Measurements from ENCODE around the gene TLR3.
"Not testable (repeated sequence)": the region's sequence is repeated elsewhere in the genome, so short reads cannot be mapped to it uniquely, and the experiment has no call there.

TLR3 gene

GRCh38 chr4:186050135-186050534 lies 18.8 kb upstream of the TLR3 start:
- DNase-seq: not testable (repeated sequence)

- DNase-seq: no peak
These were observed 17.9 kb upstream of the TLR3 start for GRCh38 chr4:186051096-186051495.

GRCh38 chr4:186058253-186058979 lies 10.5 kb upstream of the TLR3 start:
- no peak for DNase-seq

GRCh38 chr4:186058980-186059316 lies 10.0 kb upstream of the TLR3 start:
- no peak for DNase-seq

GRCh38 chr4:186061921-186062320 lies 7.0 kb upstream of the TLR3 start:
- DNase-seq: no peak

- DNase-seq: no peak
These were observed 1.1 kb upstream of the TLR3 start for GRCh38 chr4:186067757-186068385.

- DNase-seq: no peak
These were observed 773 bp downstream of the TLR3 start for GRCh38 chr4:186069729-186070128.

GRCh38 chr4:186072516-186072915 lies 3.6 kb downstream of the TLR3 start:
- no peak for DNase-seq

GRCh38 chr4:186074189-186074588 lies 5.2 kb downstream of the TLR3 start:
- DNase-seq: no peak

GRCh38 chr4:186078981-186079638 lies 10.2 kb downstream of the TLR3 start:
- no peak for DNase-seq

GRCh38 chr4:186079694-186080093 lies 10.7 kb downstream of the TLR3 start:
- DNase-seq: no peak

GRCh38 chr4:186081202-186081807 lies 12.3 kb downstream of the TLR3 start:
- no peak for DNase-seq

- no peak for DNase-seq
These were observed 13.3 kb downstream of the TLR3 start for GRCh38 chr4:186082221-186082620.

- DNase-seq: no peak
These were observed 19.6 kb downstream of the TLR3 start for GRCh38 chr4:186088523-186088922.

GRCh38 chr4:186092296-186092695 lies 23.3 kb downstream of the TLR3 start:
- DNase-seq: no peak

- DNase-seq: no peak
These were observed 26.4 kb downstream of the TLR3 start for GRCh38 chr4:186095406-186095805.

GRCh38 chr4:186096681-186097165 lies 27.8 kb downstream of the TLR3 start:
- DNase-seq: no peak

- no peak for DNase-seq
These were observed 28.4 kb downstream of the TLR3 start for GRCh38 chr4:186097386-186097785.

- DNase-seq: no peak
These were observed 34.0 kb downstream of the TLR3 start for GRCh38 chr4:186102931-186103330.

GRCh38 chr4:186104114-186104889 lies 35.3 kb downstream of the TLR3 start, which contains the start of gene FAM149A:
FAM149A (plus strand) TSS chr4:186104704.
- no peak for DNase-seq

GRCh38 chr4:186104890-186105646 lies 36.1 kb downstream of the TLR3 start:
- DNase-seq: no peak

Measured in GOT3 (cell line).